H1 (cell line): ENCODE measurements around the gene FTL. TPM values are rescaled to one million over a fixed set of nuclear protein-coding genes. Genes with fewer than 3 reads are reported as not detected.
A peak's percentile ranks its signal among the peaks of the same experiment; 100 is the strongest.

Experiments
- CTCF ChIA-PET: fragments of 300-600 bp; sonication (Branson Sonifier 250); formaldehyde crosslinking; loops from one replicate; lab custom pipeline; 2021; ENCODE audit not compliant: partially characterized antibody; lab: Charles Lee
- POLR2A ChIA-PET: fragments of 300-600 bp; sonication (Branson Sonifier 250); formaldehyde crosslinking; loops from one replicate; lab custom pipeline; 2021; ENCODE audit warnings: inconsistent platforms; ENCODE audit not compliant: partially characterized antibody; lab: Charles Lee
- DNase-seq, 2 experiments: peaks; one replicate each; pipeline versions ENCODE4 v3.0.0 to v3.0.0-alpha.2; 2010 to 2022; ENCODE audit warnings: low spot score in 2 of 2, low read depth in 1 of 2, mixed read lengths in 1 of 2
- FAIRE-seq: peaks from 2 replicates; lab custom pipeline; 2011; peaks lifted over from hg19 to GRCh38; lab: Jason Lieb, UNC
- H2AFZ ChIP-seq: 2 replicates; pipeline ENCODE4 v1.8.1; 2012; ENCODE audit warnings: low read length, inconsistent platforms
- H2AK5ac ChIP-seq: 2 replicates; pipeline ENCODE4 v1.6.1; 2013; ENCODE audit warnings: low read depth, low read length
- H2BK120ac ChIP-seq: replicated peaks from 2 replicates; pipeline ENCODE3; 2013; ENCODE audit warnings: low read depth, low read length, inconsistent platforms
- H2BK12ac ChIP-seq: 2 replicates; pipeline ENCODE4 v1.6.1; 2013; ENCODE audit warnings: low read depth, low read length
- H2BK15ac ChIP-seq: 2 replicates; pipeline ENCODE4 v1.6.1; 2013; ENCODE audit warnings: low read length
- H2BK20ac ChIP-seq: 2 replicates; pipeline ENCODE4 v1.6.1; 2013; ENCODE audit warnings: low read length
- H2BK5ac ChIP-seq: 2 replicates; pipeline ENCODE4 v1.6.1; 2013; ENCODE audit warnings: low read depth, low read length
- H3K14ac ChIP-seq: 2 replicates; pipeline ENCODE4 v1.6.1; 2013; ENCODE audit warnings: inconsistent platforms; ENCODE audit not compliant: insufficient read length
- H3K18ac ChIP-seq: 2 replicates; pipeline ENCODE4 v1.6.1; 2013; ENCODE audit warnings: low read length; ENCODE audit errors: extremely low read depth
- H3K23ac ChIP-seq: 2 replicates; pipeline ENCODE4 v1.6.1; 2013; ENCODE audit warnings: inconsistent platforms; ENCODE audit not compliant: insufficient read length
- H3K23me2 ChIP-seq: 2 replicates; pipeline ENCODE4 v1.6.1; 2013; ENCODE audit warnings: low read depth, low read length
- H3K27ac ChIP-seq: 2 replicates; pipeline ENCODE4 v1.6.1; 2011; ENCODE audit warnings: low read depth, low read length, inconsistent platforms
- H3K27me3 ChIP-seq, 4 experiments: replicated peaks in 1 of 4; 1 replicate in 1 of 4; 2 replicates in 3 of 4; pipeline versions ENCODE4 v1.6.1 to v1.8.1; 2011 to 2013; ENCODE audit warnings: low read length in 3 of 4, mild to moderate bottlenecking in 3 of 4, inconsistent platforms in 2 of 4, mixed read lengths in 2 of 4, moderate library complexity in 1 of 4; ENCODE audit not compliant: control insufficient read depth in 3 of 4, insufficient read depth in 3 of 4; ENCODE audit errors: extremely low read depth in 1 of 4
- H3K36me3 ChIP-seq, 4 experiments: 2 replicates each; pipeline versions ENCODE4 v1.6.1 to v1.8.1; 2011 to 2013; ENCODE audit warnings: mild to moderate bottlenecking in 4 of 4, low read length in 3 of 4, moderate library complexity in 2 of 4, control low read depth in 1 of 4, inconsistent platforms in 1 of 4; ENCODE audit not compliant: insufficient read depth in 4 of 4, control insufficient read depth in 2 of 4
- H3K4ac ChIP-seq: replicated peaks from 2 replicates; pipeline ENCODE3; 2013; ENCODE audit warnings: low read length, low read depth, mixed read lengths, inconsistent platforms; ENCODE audit not compliant: insufficient read length
- H3K4me1 ChIP-seq, 4 experiments: replicated peaks in 1 of 4; 1 replicate in 1 of 4; 2 replicates in 3 of 4; pipeline versions ENCODE4 v1.6.1 to v1.8.1; 2011 to 2013; ENCODE audit warnings: low read length in 3 of 4, inconsistent platforms in 2 of 4, mixed read lengths in 1 of 4; ENCODE audit not compliant: insufficient read depth in 4 of 4, control insufficient read depth in 3 of 4
- H3K4me2 ChIP-seq, 2 experiments: 2 replicates each; pipeline versions ENCODE4 v1.6.1 to v1.8.1; 2011 to 2013; ENCODE audit warnings: low read depth in 2 of 2, low read length in 2 of 2, control low read depth in 1 of 2, inconsistent platforms in 1 of 2, mild to moderate bottlenecking in 1 of 2; ENCODE audit not compliant: insufficient read depth in 1 of 2
- H3K4me3 ChIP-seq, 4 experiments: fragments of 200-600, 300-600 bp in 1 of 4; sonication (generic), shearing (Covaris generic), sonication (Bioruptor Twin) in 1 of 4; 2 replicates each; pipeline versions ENCODE4 v1.5.1 to v1.8.1; 2011 to 2016; ENCODE audit warnings: low read length in 4 of 4, low read depth in 3 of 4, control low read depth in 2 of 4, inconsistent platforms in 2 of 4, mild to moderate bottlenecking in 2 of 4, mixed read lengths in 1 of 4, moderate library complexity in 1 of 4; ENCODE audit not compliant: insufficient read depth in 2 of 4; ENCODE audit errors: extremely low read depth in 1 of 4
- H3K56ac ChIP-seq: replicated peaks from 2 replicates; pipeline ENCODE3; 2013; ENCODE audit warnings: low read depth, mild to moderate bottlenecking, mixed read lengths, low read length, inconsistent platforms; ENCODE audit not compliant: insufficient read length
- H3K79me1 ChIP-seq: 2 replicates; pipeline ENCODE4 v1.6.1; 2013; ENCODE audit warnings: low read depth, low read length, control low read depth
- H3K79me2 ChIP-seq, 2 experiments: 2 replicates each; pipeline versions ENCODE4 v1.6.1 to v1.8.1; 2012 to 2013; ENCODE audit warnings: low read length in 2 of 2, mild to moderate bottlenecking in 2 of 2, inconsistent platforms in 1 of 2; ENCODE audit not compliant: insufficient read depth in 2 of 2, control insufficient read depth in 1 of 2
- H3K9ac ChIP-seq, 4 experiments: replicated peaks in 1 of 4; 1 replicate in 1 of 4; 2 replicates in 3 of 4; pipeline versions ENCODE4 v1.6.1 to v1.8.1; 2011 to 2013; ENCODE audit warnings: low read depth in 3 of 4, low read length in 3 of 4, control low read depth in 2 of 4, mild to moderate bottlenecking in 2 of 4, moderate library complexity in 2 of 4, inconsistent platforms in 1 of 4; ENCODE audit errors: extremely low read depth in 1 of 4
- H3K9me3 ChIP-seq, 2 experiments: 2 replicates each; pipeline versions ENCODE4 v1.6.1 to v1.8.1; 2012 to 2013; ENCODE audit warnings: mild to moderate bottlenecking in 2 of 2, moderate library complexity in 2 of 2, control low read depth in 1 of 2, inconsistent platforms in 1 of 2, low read depth in 1 of 2, low read length in 1 of 2, mixed read lengths in 1 of 2; ENCODE audit not compliant: insufficient read depth in 2 of 2
- H4K20me1 ChIP-seq, 2 experiments: replicated peaks in 1 of 2; 2 replicates each; pipeline versions ENCODE3 to v1.8.1; 2011 to 2013; ENCODE audit warnings: inconsistent platforms in 2 of 2, low read length in 2 of 2, mild to moderate bottlenecking in 1 of 2; ENCODE audit not compliant: insufficient read depth in 2 of 2, control insufficient read depth in 1 of 2
- H4K5ac ChIP-seq: 2 replicates; pipeline ENCODE4 v1.6.1; 2013; ENCODE audit warnings: low read length, low read depth, mixed read lengths, inconsistent platforms; ENCODE audit not compliant: insufficient read length
- H4K8ac ChIP-seq: 2 replicates; pipeline ENCODE4 v1.8.0; 2013; ENCODE audit warnings: mild to moderate bottlenecking, moderate library complexity, low read length, inconsistent platforms; ENCODE audit not compliant: insufficient read depth; ENCODE audit errors: extremely low read depth
- H4K91ac ChIP-seq: replicated peaks from 2 replicates; pipeline ENCODE3; 2013; ENCODE audit warnings: low read length, mixed read lengths, inconsistent platforms; ENCODE audit not compliant: insufficient read length
- CHD2 ChIP-seq: IDR thresholded peaks from 2 replicates; pipeline ENCODE4 v1.6.1; 2012; ENCODE audit warnings: low read length, improper control_type of control experiment
- CREB1 ChIP-seq: IDR thresholded peaks from 2 replicates; pipeline ENCODE4 v1.6.1; 2012; ENCODE audit warnings: inconsistent platforms
- E2F6 ChIP-seq: IDR thresholded peaks from 2 replicates; pipeline ENCODE4 v1.6.1; 2012; ENCODE audit warnings: inconsistent platforms
- JUND ChIP-seq: IDR thresholded peaks from 2 replicates; pipeline ENCODE4 v1.6.1; 2011; ENCODE audit warnings: mild to moderate bottlenecking, improper control_type of control experiment, low read length
- MAX ChIP-seq: IDR thresholded peaks from 2 replicates; pipeline ENCODE4 v1.6.1; 2012; ENCODE audit warnings: inconsistent platforms
- POLR2A ChIP-seq, 2 experiments: IDR thresholded peaks; 1 replicate in 1 of 2; 2 replicates in 1 of 2; pipeline ENCODE4 v1.6.1; 2011; ENCODE audit warnings: low read depth in 2 of 2, low read length in 2 of 2, mild to moderate bottlenecking in 2 of 2; ENCODE audit errors: control extremely low read depth in 1 of 2
- SIN3A ChIP-seq, 2 experiments: IDR thresholded peaks in 1 of 2; conservative IDR thresholded peaks in 1 of 2; 2 replicates each; pipeline ENCODE4 v1.6.1; 2011 to 2012; ENCODE audit warnings: low read length in 2 of 2, improper control_type of control experiment in 1 of 2, low read depth in 1 of 2, mild to moderate bottlenecking in 1 of 2
- SIX5 ChIP-seq: IDR thresholded peaks from 2 replicates; pipeline ENCODE4 v1.6.1; 2011; ENCODE audit warnings: mild to moderate bottlenecking, low read depth, low read length
- SP4 ChIP-seq: IDR thresholded peaks from 2 replicates; pipeline ENCODE4 v1.6.1; 2012; ENCODE audit warnings: low read length, inconsistent platforms
- SRF ChIP-seq: IDR thresholded peaks from 2 replicates; pipeline ENCODE4 v1.6.1; 2011; ENCODE audit warnings: mild to moderate bottlenecking, low read depth, low read length, moderate library complexity
- TAF1 ChIP-seq: IDR thresholded peaks from 2 replicates; pipeline ENCODE4 v1.6.1; 2011; ENCODE audit warnings: mild to moderate bottlenecking, low read depth, low read length
- WGBS, 2 experiments: shearing (Covaris generic) in 1 of 2; methylation state at CpG; one replicate each; pipeline versions ENCODE4 v1.1.6 to v1.1.7; 2013 to 2015; ENCODE audit warnings: low lambda C conversion rate in 2 of 2, mixed read lengths in 2 of 2, inconsistent platforms in 1 of 2, low coverage in 1 of 2, missing lambda C conversion rate in 1 of 2; ENCODE audit not compliant: insufficient replicate concordance in 2 of 2, insufficient coverage in 1 of 2, insufficient read length in 1 of 2; ENCODE audit errors: extremely low coverage in 1 of 2, missing lambda C conversion rate in 1 of 2; 5-methylcytosine and 5-hydroxymethylcytosine counted together
- polyA plus RNA-seq, 7 experiments: library from polyadenylated mRNA; depleted of rRNA in 3 of 7; stranded (reverse) in 5 of 7; unstranded in 2 of 7; fragments of >200 nt in 5 of 7; fragments of 200-250 nt in 2 of 7; gene quantifications; 1 replicate in 5 of 7; 2 replicates in 1 of 7; 4 replicates in 1 of 7; pipeline versions ENCODE4 v1.2.1 to v1.2.3, GENCODE V29; 2011 to 2013; ENCODE audit warnings: missing spikeins in 2 of 7, mixed read lengths in 2 of 7
- total RNA-seq: library from RNA; stranded (reverse); fragmentation: NEBNext Ultra II Directional; extraction: Animal tissue kit (Norgen Biotek cat#: 25700); gene quantifications from 2 replicates; pipeline ENCODE4 v1.2.1, GENCODE V29; 2021

Gene FTL
- total and polyA plus RNA-seq, 2 of the 8 experiments (the other 6 are each of a cell fraction or from before 2014, with no cell fraction given): 1,751 to 2,427 TPM

- peak in 1 of 2 experiments; percentile 89 for DNase-seq
- H4K8ac ChIP-seq: peak overlapping the region; percentile 81; the same call in 1 of the 2 replicates
- no peak overlapping the region for H3K14ac ChIP-seq
- no peak for FAIRE-seq
- peak overlapping the region; percentile 95 for H3K18ac ChIP-seq
- H3K36me3 ChIP-seq: peaks cover 2 to 32% (median 12%) of the 10 kb centered on the region in 4 experiments; a peak in 5 of 8 replicates
- H3K27ac ChIP-seq: peak overlapping the region; percentile 67
- CTCF ChIA-PET: interaction anchor here (0.5 to 1.4 kb wide), 9 partner anchors 10 to 122 kb away, joined by 3 to 5 read pairs (median 3); no protein-coding TSS in a partner anchor
- H3K27me3 ChIP-seq: no peaks in the 10 kb centered on the region
- H3K79me2 ChIP-seq: peaks cover 0 to 13% of the 10 kb centered on the region in 2 experiments; a peak in 2 of 4 replicates
- no peak overlapping the region for H2BK120ac ChIP-seq
- WGBS, 2 experiments: 20% methylated on average over 36 of the region's 36 CpGs; no CpG with 5 or more reads in 1 of the 2 experiments
- H3K9me3 ChIP-seq: no peaks in the 10 kb centered on the region
- no peak overlapping the region for H3K23ac ChIP-seq
- peak overlapping the region; percentile 81 for H2BK5ac ChIP-seq
- peaks cover 4% of the 10 kb centered on the region for H3K79me1 ChIP-seq
- no peak overlapping the region for H4K91ac ChIP-seq
- peaks cover 17% of the 10 kb centered on the region; the same call in 1 of the 2 replicates for H3K23me2 ChIP-seq
- H3K9ac ChIP-seq: peak overlapping the region; percentile 75 to 87 (median 83)
- no peak overlapping the region for H2BK15ac ChIP-seq
- no peak overlapping the region for H2AFZ ChIP-seq
- H2AK5ac ChIP-seq: peak overlapping the region; percentile 98
- H4K20me1 ChIP-seq: peaks cover 3 to 20% of the 10 kb centered on the region in 2 experiments
- H3K4me2 ChIP-seq: peak overlapping the region; percentile 89 to 99
- H3K4me1 ChIP-seq: peaks cover 4 to 20% (median 13%) of the 10 kb centered on the region in 4 experiments
- no peak overlapping the region for H2BK12ac ChIP-seq
- H2BK20ac ChIP-seq: no peak overlapping the region
- POLR2A ChIA-PET: interaction anchor here (0.8 to 5.4 kb wide), 25 partner anchors 12 to 347 kb away, joined by 3 to 56 read pairs (median 5); partner anchors contain the start of genes BAX, DHDH, GYS1 and NUCB1
- no peak overlapping the region for H3K56ac ChIP-seq
- peak overlapping the region; percentile 86 to 96 (median 92) for H3K4me3 ChIP-seq
- H3K4ac ChIP-seq: no peak overlapping the region
- H4K5ac ChIP-seq: peak overlapping the region; percentile 31
- no peak for TF ChIP-seq SRF
- no peak for TF ChIP-seq JUND
- 0 out of 2 replicates have a peak, but pooled peaks have one; percentile 13 for TF ChIP-seq TAF1
- TF ChIP-seq SP4: 0 out of 2 replicates have a peak, but pooled peaks have one; percentile 14
- peak; percentile 58 to 63 for TF ChIP-seq POLR2A (IDR thresholded peaks at IDR 0.05; ENCODE audit: control extremely low read depth in 1 of 2, low read depth in 2 of 2, low read length in 2 of 2)
- no peak for TF ChIP-seq E2F6
- peak; percentile 53 for TF ChIP-seq CHD2
- peak; percentile 71; the same call in 1 of the 2 replicates for TF ChIP-seq MAX
- peak; percentile 93 for TF ChIP-seq SIX5
- peak; percentile 60; the same call in 1 of the 2 replicates for TF ChIP-seq CREB1
- peak; percentile 76 to 81; a peak in 2 of 4 replicates for TF ChIP-seq SIN3A (conservative IDR thresholded peaks at IDR 0.05 in 1 of 2, IDR thresholded peaks at IDR 0.05 in 1 of 2; ENCODE audit: low read depth in 1 of 2, low read length in 2 of 2)
Measured at GRCh38 chr19:48965806-48966540, 864 bp downstream of the FTL start.
